ENCODE results near the gene SCARF2.

SCARF2 gene

GRCh38 chr22:20450551-20450906, 12.9 kb upstream of the SCARF2 start:
- ATAC-seq (ENCODE audit: insufficient read depth, low read depth) (no peak), DNase-seq (no peak)
- H3K4me3 ChIP-seq (ENCODE audit: low read depth in 1 of 2, low read length in 2 of 2): no peak overlapping the region

GRCh38 chr22:20449819-20450550, 12.4 kb upstream of the SCARF2 start:
- Histone ChIP-seq H3K9ac (ENCODE audit: low read depth, low read length) (no peak overlapping the region), H3K4me3 (ENCODE audit: low read depth in 1 of 2, low read length in 2 of 2) (no peak overlapping the region), H3K9me3 (ENCODE audit: insufficient read depth, low read length, severe bottlenecking) (no peaks in the 10 kb centered on the region), H3K4me1 (ENCODE audit: insufficient read depth, low read length) (no peaks in the 10 kb centered on the region), H3K36me3 (ENCODE audit: insufficient read depth, low read length) (peaks cover 15% of the 10 kb centered on the region; the same call in 1 of the 2 replicates), H3K27ac (ENCODE audit: low read length) (no peak overlapping the region), H3K27me3 (ENCODE audit: insufficient read depth, low read length, poor library complexity) (no peaks in the 10 kb centered on the region), H2AFZ (ENCODE audit: low read depth, low read length) (no peak overlapping the region), H3K79me2 (ENCODE audit: insufficient read depth, low read length) (no peaks in the 10 kb centered on the region), H4K20me1 (ENCODE audit: insufficient read depth, low read length) (no peaks in the 10 kb centered on the region), H3K4me2 (ENCODE audit: insufficient read depth, low read length) (no peak overlapping the region)
- no peak for ATAC-seq (ENCODE audit: insufficient read depth, low read depth)
- DNase-seq: no peak
- TF ChIP-seq EZH2 (IDR thresholded peaks at IDR 0.05; ENCODE audit: borderline replicate concordance, low read depth, low read length, severe bottlenecking): no peak
- no peak for TF ChIP-seq CTCF (IDR thresholded peaks at IDR 0.05; ENCODE audit: borderline replicate concordance, extremely low read depth, low read length, poor library complexity, severe bottlenecking)

More at GRCh38 chr22:20450551-20450906, 12.9 kb upstream of the SCARF2 start:
- TF ChIP-seq CTCF (IDR thresholded peaks at IDR 0.05; ENCODE audit: borderline replicate concordance, extremely low read depth, low read length, poor library complexity, severe bottlenecking) (no peak), EZH2 (IDR thresholded peaks at IDR 0.05; ENCODE audit: borderline replicate concordance, low read depth, low read length, severe bottlenecking) (no peak)
- Histone ChIP-seq H3K9me3 (ENCODE audit: insufficient read depth, low read length, severe bottlenecking) (no peaks in the 10 kb centered on the region), H3K36me3 (ENCODE audit: insufficient read depth, low read length) (peaks cover 20% of the 10 kb centered on the region; the same call in 1 of the 2 replicates), H3K4me1 (ENCODE audit: insufficient read depth, low read length) (no peaks in the 10 kb centered on the region), H3K4me2 (ENCODE audit: insufficient read depth, low read length) (no peak overlapping the region), H3K27me3 (ENCODE audit: insufficient read depth, low read length, poor library complexity) (no peaks in the 10 kb centered on the region), H3K27ac (ENCODE audit: low read length) (no peak overlapping the region), H3K79me2 (ENCODE audit: insufficient read depth, low read length) (no peaks in the 10 kb centered on the region), H4K20me1 (ENCODE audit: insufficient read depth, low read length) (no peaks in the 10 kb centered on the region), H2AFZ (ENCODE audit: low read depth, low read length) (no peak overlapping the region), H3K9ac (ENCODE audit: low read depth, low read length) (no peak overlapping the region)

GRCh38 chr22:20448630-20449029, 11.0 kb upstream of the SCARF2 start:
- Histone ChIP-seq H3K79me2 (ENCODE audit: insufficient read depth, low read length) (no peaks in the 10 kb centered on the region), H3K4me2 (ENCODE audit: insufficient read depth, low read length) (no peak overlapping the region), H2AFZ (ENCODE audit: low read depth, low read length) (no peak overlapping the region), H3K4me3 (ENCODE audit: low read depth in 1 of 2, low read length in 2 of 2) (no peak overlapping the region), H3K9me3 (ENCODE audit: insufficient read depth, low read length, severe bottlenecking) (no peaks in the 10 kb centered on the region), H3K4me1 (ENCODE audit: insufficient read depth, low read length) (no peaks in the 10 kb centered on the region), H4K20me1 (ENCODE audit: insufficient read depth, low read length) (no peaks in the 10 kb centered on the region), H3K36me3 (ENCODE audit: insufficient read depth, low read length) (peaks cover 20% of the 10 kb centered on the region; the same call in 1 of the 2 replicates), H3K27ac (ENCODE audit: low read length) (no peak overlapping the region), H3K9ac (ENCODE audit: low read depth, low read length) (no peak overlapping the region), H3K27me3 (ENCODE audit: insufficient read depth, low read length, poor library complexity) (no peaks in the 10 kb centered on the region)
- TF ChIP-seq CTCF (IDR thresholded peaks at IDR 0.05; ENCODE audit: borderline replicate concordance, extremely low read depth, low read length, poor library complexity, severe bottlenecking): no peak
- TF ChIP-seq EZH2 (IDR thresholded peaks at IDR 0.05; ENCODE audit: borderline replicate concordance, low read depth, low read length, severe bottlenecking): no peak
- DNase-seq: no peak
- ATAC-seq (ENCODE audit: insufficient read depth, low read depth): no peak
